IMR-90 (cell line): ENCODE measurements around the gene B3GAT2. TPM values are rescaled to one million over a fixed set of nuclear protein-coding genes. Genes with fewer than 3 reads are reported as not detected.

ENCODE experiments used
- ATAC-seq: fragments of 200-7000 bp; cut with Tn5 transposase; 2 replicates; pipeline ENCODE4 v1.9.1; 2020; ENCODE audit warnings: low read depth, mild to moderate bottlenecking, moderate library complexity
- BruUV-seq: library from RNA; stranded (reverse); fragments of 400-500 nt; replicated peaks from 2 replicates; lab custom pipeline; 2021; lab: Mats Ljungman, UMichigan
- CTCF ChIA-PET: fragments of 300-600 bp; formaldehyde crosslinking; extraction: SDS; loops from one replicate; lab custom pipeline; 2021; ENCODE audit warnings: antibody characterized with exemption; lab: Yijun Ruan, JAX
- POLR2A ChIA-PET: fragments of 300-600 bp; sonication (Branson Sonifier 250); formaldehyde crosslinking; loops from one replicate; lab custom pipeline; 2022; ENCODE audit warnings: antibody characterized with exemption; ENCODE audit not compliant: unreplicated experiment; lab: Charles Lee
- DNase-seq: peaks from one replicate; pipeline ENCODE4 v3.0.0; 2013
- H2AFZ ChIP-seq: replicated peaks from 2 replicates; pipeline ENCODE3; 2013; ENCODE audit warnings: low read length, mild to moderate bottlenecking; ENCODE audit not compliant: poor library complexity
- H2AK5ac ChIP-seq: 2 replicates; pipeline ENCODE4 v1.6.1; 2013; ENCODE audit warnings: low read depth, low read length, inconsistent platforms
- H2AK9ac ChIP-seq: replicated peaks from 2 replicates; pipeline ENCODE3; 2013; ENCODE audit warnings: mild to moderate bottlenecking, low read depth, low read length, moderate library complexity; ENCODE audit not compliant: poor library complexity
- H2BK120ac ChIP-seq: 2 replicates; pipeline ENCODE4 v1.6.1; 2013; ENCODE audit warnings: low read depth, low read length, inconsistent platforms
- H2BK15ac ChIP-seq: 3 replicates; pipeline ENCODE4 v1.6.1; 2013; ENCODE audit warnings: low read depth, low read length, inconsistent platforms
- H2BK20ac ChIP-seq: 2 replicates; pipeline ENCODE4 v1.6.1; 2013; ENCODE audit warnings: low read depth, mild to moderate bottlenecking, inconsistent platforms, low read length, moderate library complexity
- H2BK5ac ChIP-seq: 2 replicates; pipeline ENCODE4 v1.6.1; 2013; ENCODE audit warnings: mild to moderate bottlenecking, low read depth, low read length, inconsistent platforms; ENCODE audit not compliant: poor library complexity, severe bottlenecking
- H3K14ac ChIP-seq: replicated peaks from 2 replicates; pipeline ENCODE4 v1.6.1; 2013; ENCODE audit warnings: low read depth, low read length, inconsistent platforms
- H3K18ac ChIP-seq: 2 replicates; pipeline ENCODE4 v1.6.1; 2013; ENCODE audit warnings: low read depth, low read length, control low read depth
- H3K23ac ChIP-seq: 2 replicates; pipeline ENCODE4 v1.6.1; 2013; ENCODE audit warnings: low read depth, low read length, inconsistent platforms
- H3K27ac ChIP-seq: 2 replicates; pipeline ENCODE4 v1.5.1; 2013; ENCODE audit warnings: mild to moderate bottlenecking, control low read depth, low read length; ENCODE audit not compliant: insufficient read depth
- H3K27me3 ChIP-seq: 2 replicates; pipeline ENCODE4 v1.6.1; 2013; ENCODE audit warnings: low read length; ENCODE audit not compliant: control insufficient read depth, insufficient read depth
- H3K36me3 ChIP-seq: 2 replicates; pipeline ENCODE4 v1.6.1; 2013; ENCODE audit warnings: low read length, mixed read lengths; ENCODE audit not compliant: control insufficient read depth, insufficient read depth
- H3K4ac ChIP-seq: 2 replicates; pipeline ENCODE4 v1.6.1; 2013; ENCODE audit warnings: low read depth, low read length, inconsistent platforms
- H3K4me1 ChIP-seq: 2 replicates; pipeline ENCODE4 v1.6.1; 2013; ENCODE audit warnings: low read length, mixed read lengths; ENCODE audit not compliant: control insufficient read depth, insufficient read depth
- H3K4me2 ChIP-seq: 2 replicates; pipeline ENCODE4 v1.6.1; 2013; ENCODE audit warnings: low read depth, mild to moderate bottlenecking, control low read depth, low read length, moderate library complexity
- H3K4me3 ChIP-seq: 2 replicates; pipeline ENCODE4 v1.5.1; 2013; ENCODE audit warnings: low read depth, mild to moderate bottlenecking, control low read depth, low read length, moderate library complexity; ENCODE audit not compliant: insufficient read depth
- H3K56ac ChIP-seq: 2 replicates; pipeline ENCODE4 v1.6.1; 2013; ENCODE audit warnings: low read length, inconsistent platforms; ENCODE audit not compliant: insufficient read depth; ENCODE audit errors: extremely low read depth
- H3K79me1 ChIP-seq, 2 experiments: 2 replicates each; pipeline ENCODE4 v1.6.1; 2013; ENCODE audit warnings: low read length in 2 of 2, inconsistent platforms in 1 of 2, low read depth in 1 of 2
- H3K9ac ChIP-seq: 2 replicates; pipeline ENCODE4 v1.6.1; 2013; ENCODE audit warnings: low read depth, low read length, control low read depth
- H3K9me1 ChIP-seq: 2 replicates; pipeline ENCODE4 v1.6.1; 2013; ENCODE audit warnings: low read length, inconsistent platforms; ENCODE audit not compliant: insufficient read depth
- H3K9me3 ChIP-seq: 2 replicates; pipeline ENCODE4 v1.6.1; 2013; ENCODE audit warnings: low read length; ENCODE audit not compliant: control insufficient read depth, insufficient read depth
- H4K20me1 ChIP-seq: 2 replicates; pipeline ENCODE4 v1.6.1; 2013; ENCODE audit warnings: low read length, inconsistent platforms; ENCODE audit not compliant: insufficient read depth
- H4K5ac ChIP-seq: 2 replicates; pipeline ENCODE4 v1.6.1; 2013; ENCODE audit warnings: mild to moderate bottlenecking, low read depth, low read length, control low read depth
- H4K8ac ChIP-seq, 2 experiments: 2 replicates each; pipeline ENCODE4 v1.6.1; 2013; ENCODE audit warnings: low read depth in 2 of 2, low read length in 2 of 2, control low read depth in 1 of 2, inconsistent platforms in 1 of 2
- H4K91ac ChIP-seq: 2 replicates; pipeline ENCODE4 v1.6.1; 2013; ENCODE audit warnings: low read depth, low read length, inconsistent platforms; ENCODE audit not compliant: insufficient read depth
- BHLHE40 ChIP-seq: fragments of 150-350 bp; IDR thresholded peaks from 2 replicates; pipeline ENCODE4 v1.6.1; 2016; ENCODE audit warnings: mild to moderate bottlenecking, low read depth, low read length
- CEBPB ChIP-seq: IDR thresholded peaks from 2 replicates; pipeline ENCODE4 v1.6.1; 2012; ENCODE audit warnings: low read depth, low read length, improper control_type of control experiment
- CHD1 ChIP-seq: IDR thresholded peaks from 2 replicates; pipeline ENCODE4 v1.6.1; 2012; ENCODE audit warnings: low read depth, low read length, improper control_type of control experiment
- CTCF ChIP-seq: conservative IDR thresholded peaks from 2 replicates; pipeline ENCODE4 v1.5.1; 2012; ENCODE audit warnings: mild to moderate bottlenecking, low read depth, low read length, improper control_type of control experiment
- FOS ChIP-seq: fragments of 150-350 bp; IDR thresholded peaks from 2 replicates; pipeline ENCODE4 v1.6.1; 2016; ENCODE audit warnings: low read depth, low read length
- MAFK ChIP-seq: IDR thresholded peaks from 2 replicates; pipeline ENCODE4 v1.6.1; 2012; ENCODE audit warnings: low read depth, low read length, improper control_type of control experiment
- MAZ ChIP-seq: IDR thresholded peaks from 2 replicates; pipeline ENCODE4 v1.6.1; 2012; ENCODE audit warnings: low read depth, mild to moderate bottlenecking, low read length, improper control_type of control experiment, moderate library complexity, borderline replicate concordance
- MXI1 ChIP-seq: IDR thresholded peaks from 2 replicates; pipeline ENCODE4 v1.6.1; 2012; ENCODE audit warnings: low read depth, mild to moderate bottlenecking, low read length, moderate library complexity, borderline replicate concordance
- NFE2L2 ChIP-seq: fragments of 150-350 bp; IDR thresholded peaks from 2 replicates; pipeline ENCODE4 v1.6.1; 2016; ENCODE audit warnings: low read depth, mild to moderate bottlenecking, low read length
- POLR2A ChIP-seq: IDR thresholded peaks from 2 replicates; pipeline ENCODE4 v1.6.1; 2012; ENCODE audit warnings: mild to moderate bottlenecking, low read depth, low read length
- RAD21 ChIP-seq: IDR thresholded peaks from 2 replicates; pipeline ENCODE4 v1.6.1; 2012; ENCODE audit warnings: low read length, improper control_type of control experiment
- RCOR1 ChIP-seq: IDR thresholded peaks from 2 replicates; pipeline ENCODE4 v1.6.1; 2012; ENCODE audit warnings: mild to moderate bottlenecking, low read length, improper control_type of control experiment; ENCODE audit not compliant: insufficient replicate concordance
- RFX5 ChIP-seq: IDR thresholded peaks from 2 replicates; pipeline ENCODE4 v1.8.0; 2012; ENCODE audit warnings: low read depth, mild to moderate bottlenecking, low read length, moderate library complexity
- SMC3 ChIP-seq: fragments of 150-350 bp; IDR thresholded peaks from 2 replicates; pipeline ENCODE4 v1.6.1; 2016; ENCODE audit warnings: low read depth, mild to moderate bottlenecking, antibody characterized with exemption, low read length, moderate library complexity
- USF2 ChIP-seq: fragments of 150-350 bp; IDR thresholded peaks from 2 replicates; pipeline ENCODE4 v1.6.1; 2017; ENCODE audit warnings: mild to moderate bottlenecking, antibody characterized with exemption, low read length, low read depth
- WGBS, 2 experiments: methylation state at CpG; one replicate each; pipeline versions ENCODE4 v1.1.5 to v1.1.7; 2013; ENCODE audit warnings: missing lambda C conversion rate in 2 of 2; ENCODE audit not compliant: insufficient read length in 1 of 2; ENCODE audit errors: extremely low coverage in 2 of 2; 5-methylcytosine and 5-hydroxymethylcytosine counted together
- dilution Hi-C: fragments of 300-500 bp; cut with HindIII; formaldehyde crosslinking; loops from one replicate; pipeline ENCODE4 v1.14.3; 2018; ENCODE audit warnings: low sequenced_read_pairs; ENCODE audit not compliant: unreplicated experiment
- in situ Hi-C: fragments of 300-500 bp; cut with MboI; formaldehyde crosslinking; loops from 3 replicates; pipeline ENCODE4 v1.14.3; 2019; ENCODE audit warnings: low sequenced_read_pairs, inconsistent platforms, mixed read lengths
- intact Hi-C: fragments of 100-400 bp; cut with micrococcal nuclease; formaldehyde crosslinking; loops from 2 replicates; pipeline ENCODE4 v1.10.0; 2022
- polyA plus RNA-seq, 3 experiments: library from polyadenylated mRNA; depleted of rRNA; stranded (reverse); fragments of >200 nt; gene quantifications; 2 replicates each; pipeline ENCODE4 v1.2.3, GENCODE V29; 2012; ENCODE audit warnings: low replicate concordance in 1 of 3
- total RNA-seq: library from RNA; depleted of rRNA; stranded (reverse); fragments of >200 nt; gene quantifications from 2 replicates; pipeline ENCODE4 v1.2.3, GENCODE V29; 2012
- TF ChIP-seq, protein P1 (sequence below): fragments of 150-350 bp; IDR thresholded peaks from 2 replicates; pipeline ENCODE4 v1.6.1; 2016; ENCODE audit warnings: low read depth, mild to moderate bottlenecking, low read length, moderate library complexity, borderline replicate concordance

Gene B3GAT2
- total and polyA plus RNA-seq, 2 of the 4 experiments (the other 2 are of a cell fraction): 0.02 TPM; not detected in 1

GRCh38 chr6:70900047-70900446, 56.8 kb downstream of the B3GAT2 start:
- H3K56ac ChIP-seq: no peak overlapping the region
- H2AK5ac ChIP-seq: no peak overlapping the region
- BruUV-seq: no TSS peak
- no peaks in the 10 kb centered on the region for H3K27me3 ChIP-seq
- no peak overlapping the region for H3K4ac ChIP-seq
- intact Hi-C loops: no loop called here
- H2BK20ac ChIP-seq: no peak overlapping the region
- H2AK9ac ChIP-seq: no peak overlapping the region
- ATAC-seq (no peak), DNase-seq (no peak)
- H4K91ac ChIP-seq: no peak overlapping the region
- no peak overlapping the region for H3K18ac ChIP-seq
- H3K9me3 ChIP-seq: no peaks in the 10 kb centered on the region
- H3K23ac ChIP-seq: no peak overlapping the region
- in situ Hi-C loops: no loop called here
- no peak overlapping the region for H4K5ac ChIP-seq
- H3K4me1 ChIP-seq: no peaks in the 10 kb centered on the region
- ChIA-PET POLR2A (no interaction called here), CTCF (interaction anchor here (1.2 kb wide), 1 partner anchor 9 kb away, joined by 3 read pairs; no protein-coding TSS in a partner anchor)
- H3K9me1 ChIP-seq: no peaks in the 10 kb centered on the region
- H2AFZ ChIP-seq: no peak overlapping the region
- no peak for TF ChIP-seq SMC3
- no peak for TF ChIP-seq MAZ
- no peak for TF ChIP-seq USF2
- TF ChIP-seq NFE2L2: no peak
- no peak for TF ChIP-seq BHLHE40
- TF ChIP-seq, protein P1, sequence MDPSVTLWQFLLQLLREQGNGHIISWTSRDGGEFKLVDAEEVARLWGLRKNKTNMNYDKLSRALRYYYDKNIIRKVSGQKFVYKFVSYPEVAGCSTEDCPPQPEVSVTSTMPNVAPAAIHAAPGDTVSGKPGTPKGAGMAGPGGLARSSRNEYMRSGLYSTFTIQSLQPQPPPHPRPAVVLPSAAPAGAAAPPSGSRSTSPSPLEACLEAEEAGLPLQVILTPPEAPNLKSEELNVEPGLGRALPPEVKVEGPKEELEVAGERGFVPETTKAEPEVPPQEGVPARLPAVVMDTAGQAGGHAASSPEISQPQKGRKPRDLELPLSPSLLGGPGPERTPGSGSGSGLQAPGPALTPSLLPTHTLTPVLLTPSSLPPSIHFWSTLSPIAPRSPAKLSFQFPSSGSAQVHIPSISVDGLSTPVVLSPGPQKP: no peak
- TF ChIP-seq POLR2A: no peak
- TF ChIP-seq CHD1: no peak
- TF ChIP-seq FOS: no peak
- TF ChIP-seq MAFK: no peak
- TF ChIP-seq MXI1: no peak
- TF ChIP-seq RFX5: no peak
- no peak for TF ChIP-seq RCOR1
- no peak for TF ChIP-seq RAD21
- TF ChIP-seq CEBPB: no peak
- no peak for TF ChIP-seq CTCF
- no peak overlapping the region for H3K27ac ChIP-seq
- H3K4me3 ChIP-seq: no peak overlapping the region
- H3K9ac ChIP-seq: no peak overlapping the region
- no peaks in the 10 kb centered on the region for H3K36me3 ChIP-seq
- no peak overlapping the region for H2BK15ac ChIP-seq
- no peak overlapping the region for H3K4me2 ChIP-seq
- H4K20me1 ChIP-seq: no peaks in the 10 kb centered on the region
- WGBS, 2 experiments: 33% methylated on average over 1 of the region's 2 CpGs; no CpG with 5 or more reads in 1 of the 2 experiments
- H2BK120ac ChIP-seq: no peak overlapping the region
- no peak overlapping the region for H4K8ac ChIP-seq
- no peaks in the 10 kb centered on the region for H3K79me1 ChIP-seq
- H3K14ac ChIP-seq: no peak overlapping the region
- no peak overlapping the region for H2BK5ac ChIP-seq
- dilution Hi-C loops: no loop called here
